HCT116 (cell line): ENCODE measurements around the gene CNTN4. TPM values are rescaled to one million over a fixed set of nuclear protein-coding genes. Genes with fewer than 3 reads are reported as not detected.

Source experiments
- ATAC-seq: fragments of 200-7000 bp; cut with Tn5 transposase; 2 replicates; pipeline ENCODE4 v1.9.1; 2020; ENCODE audit warnings: mild to moderate bottlenecking, moderate library complexity
- BruUV-seq: library from RNA; stranded (reverse); fragments of 400-500 nt; replicated peaks from 2 replicates; lab custom pipeline; 2021; lab: Mats Ljungman, UMichigan
- CTCF ChIA-PET: fragments of 300-600 bp; sonication (Branson Sonifier 250); formaldehyde crosslinking; loops from one replicate; lab custom pipeline; 2021; ENCODE audit warnings: antibody characterized with exemption; lab: Charles Lee
- POLR2A ChIA-PET: fragments of 300-600, 350-600 bp; sonication (Branson Sonifier 250); formaldehyde crosslinking; loops from one replicate; lab custom pipeline; 2021; ENCODE audit warnings: antibody characterized with exemption; lab: Charles Lee
- RAD21 ChIA-PET, 2 experiments: fragments of 300-600 bp; sonication (Branson Sonifier 250); formaldehyde crosslinking; loops; one replicate each; lab custom pipeline; 2023; ENCODE audit warnings: low total read pairs in 2 of 2; ENCODE audit not compliant: uncharacterized antibody in 2 of 2, unreplicated experiment in 2 of 2, low non-redundant PET in 1 of 2; lab: Charles Lee
- DNase-seq: peaks from one replicate; pipeline ENCODE4 v3.0.0-alpha.2; 2010; ENCODE audit warnings: low read depth, low spot score
- H2AFZ ChIP-seq: fragments of 200-600 bp; shearing (Covaris generic), sonication (generic); 2 replicates; pipeline ENCODE4 v1.6.1; 2017; ENCODE audit warnings: low read depth, mixed run types, mixed read lengths, antibody characterized with exemption, low read length; ENCODE audit not compliant: poor library complexity, severe bottlenecking
- H3K27ac ChIP-seq: 2 replicates; pipeline ENCODE4 v1.5.1; 2012; ENCODE audit warnings: low read depth, low read length
- H3K27me3 ChIP-seq: fragments of 200-600 bp; sonication (generic); 2 replicates; pipeline ENCODE4 v1.6.1; 2016; ENCODE audit warnings: mixed run types, low read length, mixed read lengths; ENCODE audit not compliant: insufficient read depth
- H3K36me3 ChIP-seq, 2 experiments: fragments of 200-500 bp in 1 of 2; fragments of 200-600 bp in 1 of 2; sonication (Bioruptor generic) in 1 of 2; sonication (generic) in 1 of 2; 2 replicates each; pipeline versions ENCODE4 v1.5.1 to v1.6.1; 2014 to 2016; ENCODE audit warnings: low read length in 2 of 2, inconsistent platforms in 1 of 2, mixed read lengths in 1 of 2, mixed run types in 1 of 2; ENCODE audit not compliant: insufficient read depth in 2 of 2, control insufficient read depth in 1 of 2
- H3K4me1 ChIP-seq, 2 experiments: fragments of 200-600 bp in 1 of 2; sonication (generic) in 1 of 2; 2 replicates each; pipeline versions ENCODE4 v1.5.1 to v1.6.1; 2012 to 2017; ENCODE audit warnings: low read length in 2 of 2, inconsistent platforms in 1 of 2, mild to moderate bottlenecking in 1 of 2, mixed read lengths in 1 of 2, mixed run types in 1 of 2, moderate library complexity in 1 of 2; ENCODE audit not compliant: insufficient read depth in 2 of 2, control insufficient read depth in 1 of 2
- H3K4me2 ChIP-seq: fragments of 200-600 bp; sonication (generic); 2 replicates; pipeline ENCODE4 v1.6.1; 2017; ENCODE audit warnings: mixed run types, low read length, mixed read lengths
- H3K4me3 ChIP-seq, 2 experiments: fragments of 200-600 bp in 1 of 2; sonication (generic) in 1 of 2; replicated peaks in 1 of 2; 2 replicates each; pipeline ENCODE4 v1.5.1; 2011 to 2016; ENCODE audit warnings: low read length in 2 of 2, control low read depth in 1 of 2, low read depth in 1 of 2, mild to moderate bottlenecking in 1 of 2, mixed read lengths in 1 of 2, mixed run types in 1 of 2
- H3K79me2 ChIP-seq: fragments of 200-600 bp; sonication (generic); 2 replicates; pipeline ENCODE4 v1.6.1; 2017; ENCODE audit warnings: mild to moderate bottlenecking, mixed run types, low read length, moderate library complexity, mixed read lengths; ENCODE audit not compliant: insufficient read depth
- H3K9ac ChIP-seq: fragments of 200-600 bp; sonication (generic); 2 replicates; pipeline ENCODE4 v1.6.1; 2016; ENCODE audit warnings: low read length, mixed read lengths
- H3K9me2 ChIP-seq: fragments of 200-600 bp; sonication (generic), shearing (Covaris generic); 2 replicates; pipeline ENCODE4 v1.6.1; 2017; ENCODE audit warnings: mixed run types, mild to moderate bottlenecking, moderate library complexity; ENCODE audit not compliant: insufficient read depth
- H3K9me3 ChIP-seq, 2 experiments: fragments of 200-500 bp in 1 of 2; fragments of 200-600 bp in 1 of 2; sonication (Bioruptor generic) in 1 of 2; sonication (generic) in 1 of 2; 2 replicates each; pipeline ENCODE4 v1.6.1; 2014 to 2017; ENCODE audit warnings: low read length in 2 of 2, mixed read lengths in 2 of 2, inconsistent platforms in 1 of 2, low read depth in 1 of 2, mild to moderate bottlenecking in 1 of 2, mixed run types in 1 of 2, moderate library complexity in 1 of 2; ENCODE audit not compliant: control insufficient read depth in 1 of 2, insufficient read depth in 1 of 2
- H4K20me1 ChIP-seq: fragments of 200-600 bp; sonication (generic), shearing (Covaris generic); 2 replicates; pipeline ENCODE4 v1.6.1; 2017; ENCODE audit warnings: mixed run types, mild to moderate bottlenecking, moderate library complexity; ENCODE audit not compliant: insufficient read depth
- ATF3 ChIP-seq: IDR thresholded peaks from 2 replicates; pipeline ENCODE4 v1.6.1; 2012
- CBX3 ChIP-seq: IDR thresholded peaks from 2 replicates; pipeline ENCODE4 v1.6.1; 2012; ENCODE audit warnings: low read depth
- CEBPB ChIP-seq: IDR thresholded peaks from 2 replicates; pipeline ENCODE4 v1.6.1; 2012; ENCODE audit warnings: low read depth
- CTCF ChIP-seq, 3 experiments: fragments of 200-600 bp in 1 of 3; sonication (generic) in 1 of 3; IDR thresholded peaks in 2 of 3; conservative IDR thresholded peaks in 1 of 3; 2 replicates each; pipeline ENCODE4 v1.5.1; 2012 to 2017; ENCODE audit warnings: low read depth in 2 of 3, low read length in 2 of 3, antibody characterized with exemption in 1 of 3, borderline replicate concordance in 1 of 3, control low read depth in 1 of 3, mild to moderate bottlenecking in 1 of 3, mixed read lengths in 1 of 3, mixed run types in 1 of 3, moderate library complexity in 1 of 3; ENCODE audit not compliant: insufficient read depth in 1 of 3
- ELF1 ChIP-seq: IDR thresholded peaks from 2 replicates; pipeline ENCODE4 v1.6.1; 2012; ENCODE audit warnings: low read depth, borderline replicate concordance
- EZH2phosphoT487 ChIP-seq: fragments of 200-600 bp; IDR thresholded peaks from 2 replicates; pipeline ENCODE4 v1.6.1; 2018; ENCODE audit warnings: antibody characterized with exemption, borderline replicate concordance
- FOSL1 ChIP-seq: IDR thresholded peaks from 2 replicates; pipeline ENCODE4 v1.6.1; 2012; ENCODE audit warnings: low read depth
- MAX ChIP-seq: IDR thresholded peaks from 2 replicates; pipeline ENCODE4 v1.6.1; 2012
- POLR2A ChIP-seq: IDR thresholded peaks from 2 replicates; pipeline ENCODE4 v1.7.0; 2011; ENCODE audit warnings: borderline replicate concordance; ENCODE audit not compliant: insufficient read depth, insufficient read length; ENCODE audit errors: extremely low read depth
- POLR2AphosphoS5 ChIP-seq: IDR thresholded peaks from 2 replicates; pipeline ENCODE4 v1.6.1; 2011; ENCODE audit warnings: mild to moderate bottlenecking, low read depth, low read length, moderate library complexity
- RAD21 ChIP-seq: IDR thresholded peaks from 2 replicates; pipeline ENCODE4 v1.6.1; 2012; ENCODE audit warnings: low read depth, mild to moderate bottlenecking
- REST ChIP-seq: IDR thresholded peaks from 2 replicates; pipeline ENCODE4 v1.6.1; 2012; ENCODE audit warnings: low read depth
- SIN3A ChIP-seq: IDR thresholded peaks from 2 replicates; pipeline ENCODE4 v1.6.1; 2012; ENCODE audit warnings: low read depth
- SP1 ChIP-seq: IDR thresholded peaks from 2 replicates; pipeline ENCODE4 v1.6.1; 2012; ENCODE audit warnings: low read depth
- SRF ChIP-seq: IDR thresholded peaks from 2 replicates; pipeline ENCODE4 v1.6.1; 2012; ENCODE audit warnings: low read depth
- TCF7L2 ChIP-seq: IDR thresholded peaks from 2 replicates; pipeline ENCODE4 v1.7.0; 2011; ENCODE audit warnings: borderline replicate concordance, inconsistent platforms; ENCODE audit not compliant: insufficient read depth, insufficient read length; ENCODE audit errors: extremely low read depth
- ZBTB33 ChIP-seq: IDR thresholded peaks from 2 replicates; pipeline ENCODE4 v1.6.1; 2011; ENCODE audit warnings: mild to moderate bottlenecking, low read length, moderate library complexity; ENCODE audit not compliant: insufficient replicate concordance; ENCODE audit errors: extremely low read depth
- ZNF274 ChIP-seq: fragments of 200-500 bp; sonication (Bioruptor generic); IDR thresholded peaks from 2 replicates; pipeline ENCODE4 v1.6.1; 2014; ENCODE audit warnings: mild to moderate bottlenecking, low read depth, low read length, inconsistent platforms
- intact Hi-C: fragments of 100-400 bp; cut with micrococcal nuclease; formaldehyde crosslinking; loops from 2 replicates; pipeline ENCODE4 v1.10.0; 2022
- total RNA-seq: library from RNA; stranded (reverse); gene quantifications from one replicate; pipeline ENCODE4 v1.2.1, GENCODE V29; 2021; ENCODE audit not compliant: unreplicated experiment

CNTN4 gene
- total RNA-seq, 1 experiment from 2014 or later = not detected

- DNase-seq = no peak
- Histone ChIP-seq H3K9ac (no peak overlapping the region), H3K27me3 (no peaks in the 10 kb centered on the region), H3K4me2 (no peak overlapping the region), H3K4me1 (no peaks in the 10 kb centered on the region), H3K9me2 (no peaks in the 10 kb centered on the region), H4K20me1 (no peaks in the 10 kb centered on the region), H3K9me3 (peaks cover 14 to 33% of the 10 kb centered on the region in 2 experiments; a peak in 2 of 4 replicates), H3K79me2 (no peaks in the 10 kb centered on the region), H3K36me3 (no peaks in the 10 kb centered on the region), H3K4me3 (no peak overlapping the region), H3K27ac (no peak overlapping the region), H2AFZ (no peak overlapping the region)
- intact Hi-C loops = no loop called here
- CTCF ChIA-PET = no interaction called here
- no peak for ATAC-seq
- RAD21 ChIA-PET = no interaction called here
- no TSS peak for BruUV-seq
- POLR2A ChIA-PET = no interaction called here
- TF ChIP-seq ZBTB33 (no peak), SIN3A (no peak), REST (no peak), SRF (no peak), ELF1 (no peak), FOSL1 (no peak), ZNF274 (no peak), EZH2phosphoT487 (no peak), POLR2AphosphoS5 (no peak), POLR2A (no peak), CBX3 (no peak), SP1 (no peak), RAD21 (no peak), ATF3 (no peak), TCF7L2 (no peak), MAX (no peak), CTCF (IDR thresholded peaks at IDR 0.05 in 2 of 3, conservative IDR thresholded peaks at IDR 0.05 in 1 of 3; ENCODE audit: borderline replicate concordance in 1 of 3, insufficient read depth in 1 of 3, low read depth in 2 of 3, low read length in 2 of 3) (no peak), CEBPB (no peak)
Measured at GRCh38 chr3:2446146-2446545, 347.5 kb downstream of the CNTN4 start.
